Left lobe of liver (tissue), 2 donors: Measurements from ENCODE around the gene PSMD13. TPM values are rescaled to one million over a fixed set of nuclear protein-coding genes. Genes with fewer than 3 reads are reported as not detected.

Experiments
- ATAC-seq: fragments of 200-7000 bp; cut with Tn5 transposase; one replicate; pipeline ENCODE4 v1.9.1; 2020; ENCODE audit warnings: mild to moderate bottlenecking, moderate library complexity
- DNase-seq: peaks from one replicate; pipeline ENCODE4 v3.0.0-alpha.2; 2020; ENCODE audit warnings: low spot score
- total RNA-seq: library from RNA; stranded (reverse); gene quantifications from one replicate; pipeline ENCODE4 v1.2.1, GENCODE V29; 2021
- donor health status: DM: no; HTN: no; CAD: no; lungs with moderate emphysema.
- donor health status: DM: no; HTN: yes; CAD: no.

Gene PSMD13
- total RNA-seq, 1 donor from 2014 or later, result 49.5 TPM

DNA sequence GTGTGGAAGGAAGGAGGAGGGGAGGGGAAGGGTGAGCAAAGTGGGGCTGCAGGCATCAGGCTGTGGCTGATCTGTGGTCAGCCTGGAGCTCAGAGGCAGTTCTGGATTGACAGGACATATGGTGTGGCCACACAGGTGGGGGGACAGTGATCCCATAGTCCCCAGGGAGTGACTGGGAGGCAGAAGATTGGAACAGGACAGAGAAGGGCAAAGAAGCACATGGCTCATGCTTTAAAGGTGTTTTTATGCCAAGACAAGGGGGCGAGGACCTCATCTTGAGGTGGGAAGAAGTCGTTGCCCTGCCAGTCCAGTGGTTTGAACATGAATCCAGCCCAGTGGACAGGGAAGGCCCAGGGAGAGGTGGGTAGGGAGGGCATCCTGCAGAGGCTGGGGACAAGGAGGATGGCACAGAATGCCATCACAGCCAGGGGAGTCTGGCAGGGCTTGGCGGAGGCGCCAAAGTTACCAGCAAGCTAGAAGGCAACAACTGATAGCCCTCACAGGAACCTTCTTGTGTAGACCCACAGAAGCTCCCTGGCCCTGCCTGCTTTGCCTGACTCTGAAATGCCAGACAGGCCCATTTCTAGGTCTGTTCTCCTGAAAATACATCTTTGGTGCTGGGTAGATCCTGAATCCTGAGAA is 32.7 kb upstream of the PSMD13 start:
- DNase-seq (peak; percentile 40), ATAC-seq (no peak)

DNA sequence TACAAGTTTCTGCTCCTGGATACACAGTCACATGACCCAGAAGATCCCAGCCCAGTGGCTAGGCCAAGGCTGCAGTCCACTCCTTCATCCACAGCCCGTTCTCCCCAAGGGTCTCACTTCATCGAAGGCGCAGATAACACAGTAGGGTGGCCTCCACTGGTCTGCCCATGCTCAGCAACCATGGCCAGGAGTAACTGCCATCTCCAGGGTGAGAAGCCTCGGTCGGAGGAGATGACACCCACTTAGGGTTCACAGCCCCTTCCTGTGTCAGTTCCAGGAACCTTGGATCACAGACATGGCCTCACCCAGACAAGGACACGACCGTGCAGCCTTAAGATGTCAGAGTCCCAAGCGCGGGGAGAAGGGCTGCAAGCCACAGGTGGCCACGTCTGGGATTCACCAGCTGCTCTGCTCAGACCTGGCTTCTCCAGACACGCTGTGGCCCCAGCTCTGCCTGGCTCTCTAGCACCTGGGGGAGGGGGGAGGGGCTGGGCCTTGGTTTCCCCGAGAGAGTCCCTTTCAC is 32.1 kb upstream of the PSMD13 start:
- ATAC-seq, result no peak
- DNase-seq, result peak; percentile 42

GRCh38 chr11:205221-206001 is 31.4 kb upstream of the PSMD13 start:
- peak; percentile 41 for DNase-seq
- ATAC-seq, result no peak

DNA sequence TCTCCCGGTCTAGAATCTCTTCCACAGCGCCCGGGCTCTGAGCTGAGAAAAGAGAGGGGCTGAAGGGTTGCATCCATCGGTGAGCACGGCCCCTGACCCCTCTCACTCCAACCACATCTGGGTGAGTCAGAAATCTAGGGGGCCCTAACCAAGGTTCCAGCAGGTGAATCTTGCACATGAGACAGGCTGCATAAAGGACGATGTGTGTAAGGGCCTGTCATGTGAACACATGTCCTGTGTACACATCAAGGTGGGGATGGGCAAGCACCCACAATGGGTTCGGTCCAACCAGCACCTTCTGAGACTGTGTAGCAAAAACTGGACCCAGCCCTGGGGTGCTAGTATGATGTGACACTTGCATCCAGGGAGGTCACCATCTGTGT is 30.8 kb upstream of the PSMD13 start:
- DNase-seq (peak; percentile 44), ATAC-seq (no peak)

- ATAC-seq, result peak; percentile 6
These were observed 30.1 kb upstream of the PSMD13 start for GRCh38 chr11:206526-207207.

DNA sequence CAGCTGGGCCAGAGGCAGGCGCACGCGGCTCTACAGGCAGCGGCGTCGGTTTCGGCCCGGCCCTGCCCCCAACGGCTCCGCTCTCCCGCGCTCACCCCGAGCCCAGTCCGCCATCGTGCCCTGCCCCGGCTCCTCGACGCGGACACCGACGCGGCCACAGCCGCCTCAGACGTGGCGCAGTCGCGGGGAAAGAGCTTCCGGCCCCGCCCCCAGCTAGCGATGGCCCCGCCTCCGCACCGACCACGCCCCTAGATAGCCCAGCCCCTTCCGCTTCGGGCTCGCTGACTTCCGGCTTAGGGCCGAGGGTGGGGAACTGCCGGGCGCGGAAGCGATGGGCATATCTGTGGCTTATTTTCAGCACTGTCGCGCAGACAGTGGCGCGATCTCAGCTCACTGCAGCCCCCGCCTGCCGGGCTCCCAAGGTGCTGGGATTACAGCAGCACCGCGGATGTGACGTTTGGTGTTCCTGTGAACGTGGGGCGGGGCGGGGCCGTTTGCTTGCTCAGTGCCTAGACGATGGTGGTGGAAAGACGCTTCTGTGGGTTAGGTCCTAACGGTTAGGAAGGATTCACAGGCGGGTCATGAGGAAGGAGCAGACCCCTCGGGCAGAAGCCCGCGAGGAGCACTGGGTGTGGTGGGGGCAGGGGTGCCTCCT is 29.4 kb upstream of the PSMD13 start, which contains the start of the genes BET1L and RIC8A:
Gene BET1L, minus strand, starts transcription at position 192 of the 655 bp plus-strand sequence. Its CDS starts 78 bp downstream, at position 114.
Gene RIC8A, plus strand, starts transcription at position 501 of the 655 bp plus-strand sequence. CDS start 1,147 bp downstream, outside the sequence.
- ATAC-seq (peak; percentile 88), DNase-seq (peak; percentile 95)

More at GRCh38 chr11:206526-207207, 30.1 kb upstream of the PSMD13 start:
- DNase-seq, result no peak

- DNase-seq, result no peak
- peak; percentile 10 for ATAC-seq
These were observed 29.0 kb upstream of the PSMD13 start for GRCh38 chr11:207863-208180.

- DNase-seq (peak; percentile 85), ATAC-seq (peak; percentile 77)
These were observed 28.4 kb upstream of the PSMD13 start for GRCh38 chr11:208181-208916.

- ATAC-seq, result no peak
These were observed 27.9 kb upstream of the PSMD13 start for GRCh38 chr11:208917-209260.

GRCh38 chr11:209275-210121 is 27.3 kb upstream of the PSMD13 start:
- no peak for DNase-seq
- ATAC-seq, result no peak

More at GRCh38 chr11:208917-209260, 27.9 kb upstream of the PSMD13 start:
- no peak for DNase-seq

GRCh38 chr11:210122-210802 is 26.5 kb upstream of the PSMD13 start:
- ATAC-seq, result no peak
- DNase-seq, result peak; percentile 35

DNA sequence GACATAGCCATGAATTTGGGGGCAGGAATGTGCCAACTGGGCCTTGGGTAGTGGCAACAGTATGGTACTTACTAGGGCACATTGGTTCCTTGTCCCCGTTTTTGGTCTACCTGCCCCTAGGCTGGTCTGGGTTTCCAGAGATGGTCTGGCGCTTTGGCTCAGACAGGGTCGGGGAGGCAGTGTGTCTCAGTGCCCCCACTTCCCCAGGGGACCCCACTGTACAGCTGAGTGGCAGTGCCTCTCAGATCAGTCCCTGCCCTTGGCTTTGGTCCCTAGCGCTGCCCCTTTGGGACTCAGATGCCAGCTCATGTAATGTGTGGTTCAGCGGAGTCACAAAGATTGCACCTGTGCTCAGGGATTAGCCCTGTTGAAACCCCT is 26.0 kb upstream of the PSMD13 start:
- DNase-seq (peak; percentile 44), ATAC-seq (no peak)

- ATAC-seq (no peak), DNase-seq (peak; percentile 45)
These were observed 25.5 kb upstream of the PSMD13 start for GRCh38 chr11:211295-211694.

GRCh38 chr11:211741-212140 is 25.0 kb upstream of the PSMD13 start:
- ATAC-seq (no peak), DNase-seq (peak; percentile 35)

GRCh38 chr11:212150-213100 is 24.4 kb upstream of the PSMD13 start:
- DNase-seq, result no peak
- ATAC-seq, result no peak

- ATAC-seq, result no peak
- no peak for DNase-seq
These were observed 23.7 kb upstream of the PSMD13 start for GRCh38 chr11:213111-213510.

DNA sequence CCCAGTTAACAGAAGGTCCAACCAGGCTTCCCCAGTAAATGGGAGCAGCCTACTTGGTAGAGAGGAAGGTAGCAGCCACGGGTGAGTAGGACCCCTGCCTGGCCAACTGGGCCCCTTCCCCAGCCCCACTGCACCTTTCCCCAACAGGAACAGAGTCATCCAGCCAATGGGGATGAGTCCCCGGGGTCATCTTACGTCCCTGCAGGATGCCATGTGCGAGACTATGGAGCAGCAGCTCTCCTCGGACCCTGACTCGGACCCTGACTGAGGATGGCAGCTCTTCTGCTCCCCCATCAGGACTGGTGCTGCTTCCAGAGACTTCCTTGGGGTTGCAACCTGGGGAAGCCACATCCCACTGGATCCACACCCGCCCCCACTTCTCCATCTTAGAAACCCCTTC is 22.7 kb upstream of the PSMD13 start:
- ATAC-seq (no peak), DNase-seq (no peak)

- no peak for DNase-seq
- peak; percentile 23 for ATAC-seq
These were observed 21.2 kb upstream of the PSMD13 start for GRCh38 chr11:215581-216037.
